Body of pancreas (tissue), 4 donors: ENCODE results near the gene MRPS35. TPM values are rescaled to one million over a fixed set of nuclear protein-coding genes. Genes with fewer than 3 reads are reported as not detected.

Experiments
- ATAC-seq: fragments of 150-250 bp; one replicate; pipeline ENCODE4 v1.9.1; 2016
- DNase-seq, 4 donors: peaks; one replicate each; pipeline ENCODE4 v3.0.0-alpha.2; 2019
- H3K27ac ChIP-seq, 4 donors: fragments of 200-600 bp; sonication (generic); 1 replicate in 3 of 4; 2 replicates in 1 of 4; pipeline versions ENCODE4 v1.5.1 to v1.6.1; 2016 to 2019; ENCODE audit warnings: mild to moderate bottlenecking in 1 of 4, mixed read lengths in 1 of 4, moderate library complexity in 1 of 4
- H3K27me3 ChIP-seq, 2 donors: fragments of 200-600 bp; sonication (generic); one replicate each; pipeline ENCODE4 v1.6.0; 2016; ENCODE audit warnings: mild to moderate bottlenecking in 1 of 2
- H3K36me3 ChIP-seq, 2 donors: fragments of 200-600 bp; sonication (generic); replicated peaks in 1 of 2; 2 replicates each; pipeline ENCODE4 v1.5.1; 2016; ENCODE audit warnings: low read depth in 2 of 2; ENCODE audit not compliant: insufficient read depth in 1 of 2
- H3K4me1 ChIP-seq: fragments of 200-600 bp; sonication (generic); one replicate; pipeline ENCODE4 v1.6.0; 2016
- H3K4me3 ChIP-seq, 2 donors: fragments of 200-600 bp; sonication (generic); 1 replicate in 1 of 2; 2 replicates in 1 of 2; pipeline ENCODE4 v1.5.1; 2016 to 2019
- H3K9me3 ChIP-seq, 3 donors: fragments of 200-600 bp; sonication (generic); 1 replicate in 2 of 3; 2 replicates in 1 of 3; pipeline ENCODE4 v1.5.1; 2016
- CTCF ChIP-seq, 7 experiments: fragments of 450-650 bp in 4 of 7; fragments of 200-600 bp in 3 of 7; sonication (generic) in 3 of 7; IDR thresholded peaks; one replicate each; pipeline ENCODE4 v1.5.1; 2016 to 2019; ENCODE audit warnings: antibody characterized with exemption in 7 of 7
- POLR2A ChIP-seq, 3 donors: fragments of 450-650 bp; IDR thresholded peaks; one replicate each; pipeline ENCODE4 v1.6.1; 2016; ENCODE audit warnings: antibody characterized with exemption in 3 of 3, mild to moderate bottlenecking in 2 of 3
- WGBS, 2 donors: methylation state at CpG; one replicate each; pipeline ENCODE4 v1.1.5; 2017; 5-methylcytosine and 5-hydroxymethylcytosine counted together
- intact Hi-C: fragments of 100-400 bp; cut with DNase I; formaldehyde crosslinking; loops from one replicate; pipeline ENCODE4 v1.15.1; 2023
- small RNA-seq: library from RNA; depleted of rRNA; stranded (forward); fragments of <200 nt; gene quantifications from one replicate; pipeline ENCODE3, GENCODE V24; 2016
- total RNA-seq, 2 donors: library from RNA; depleted of rRNA; stranded (reverse); fragments of >200 nt; gene quantifications; one replicate each; pipeline ENCODE4 v1.1.0, GENCODE V29; 2016

MRPS35 gene
- total RNA-seq, 2 donors from 2014 or later = 14.3 to 16.5 TPM

DNA sequence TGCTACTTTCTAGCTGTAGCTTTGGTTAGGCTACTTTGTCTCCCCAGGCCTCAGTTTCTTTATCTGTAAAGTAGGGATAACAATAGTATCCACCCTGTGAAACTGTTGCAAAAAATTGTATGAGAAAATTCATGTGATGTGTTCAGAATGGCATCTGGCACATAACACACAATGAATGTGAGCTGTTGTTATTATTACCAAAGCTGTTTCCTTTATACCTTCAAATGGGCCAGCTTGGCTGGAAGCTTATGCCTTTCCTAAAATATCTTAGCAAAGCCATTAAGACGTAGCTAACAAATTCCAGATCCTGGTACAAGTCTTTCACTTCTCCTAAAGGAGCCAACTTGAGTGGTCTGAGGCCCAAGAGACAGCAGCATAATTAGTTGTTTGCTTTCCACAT, 94.6 kb downstream of the MRPS35 start:
- Histone ChIP-seq H3K27ac (no peak overlapping the region), H3K27me3 (no peaks in the 10 kb centered on the region), H3K36me3 (no peaks in the 10 kb centered on the region), H3K4me3 (no peak overlapping the region), H3K9me3 (no peaks in the 10 kb centered on the region), H3K4me1 (peaks cover 22% of the 10 kb centered on the region)
- WGBS, 2 donors = 0 to 53% methylated on average over 1 of the region's 1 CpG
- ATAC-seq (no peak), DNase-seq (no peak)
- TF ChIP-seq CTCF (IDR thresholded peaks at IDR 0.05) = no peak
- no peak for TF ChIP-seq POLR2A (IDR thresholded peaks at IDR 0.05)
- intact Hi-C loops = no loop called here

Small RNA genes within 50 kb of the gene (small RNA-seq; reads per million reads assigned to genes)
- not detected for gene RF00019

Other genes with a start within 250 kb of the MRPS35 start
- 10 to 100 TPM; 63.9 to 67.5 TPM for gene PPFIBP1, start 186.6 kb upstream of the MRPS35 start, total RNA-seq
- 1 to 10 TPM; 1.0 to 2.0 TPM for gene REP15, start 14.4 kb upstream of the MRPS35 start, total RNA-seq
- gene KLHL42, start 69.4 kb downstream of the MRPS35 start, total RNA-seq = 10 to 100 TPM; 32.7 to 36.6 TPM
- gene MANSC4, start 69.4 kb downstream of the MRPS35 start, total RNA-seq = not detected